ENCODE data around the gene TNIP1.

GRCh38 chr5:151088986-151089385, 8.2 kb upstream of the TNIP1 start:
- TF ChIP-seq CTCF (IDR thresholded peaks at IDR 0.05) (no peak), POLR2A (IDR thresholded peaks at IDR 0.05) (no peak)

Measured in testis (tissue), 2 donors.